HuH-7 (cell line): ENCODE results near the gene ALAD.
"Not testable (repeated sequence)": the region's sequence is repeated elsewhere in the genome, so short reads cannot be mapped to it uniquely, and the experiment has no call there.

Experiments used
- DNase-seq: peaks from one replicate; pipeline ENCODE4 v3.0.0; 2011; ENCODE audit warnings: low spot score

ALAD gene

GRCh38 chr9:113373256-113373655, 27.8 kb downstream of the ALAD start:
- no peak for DNase-seq

DNA sequence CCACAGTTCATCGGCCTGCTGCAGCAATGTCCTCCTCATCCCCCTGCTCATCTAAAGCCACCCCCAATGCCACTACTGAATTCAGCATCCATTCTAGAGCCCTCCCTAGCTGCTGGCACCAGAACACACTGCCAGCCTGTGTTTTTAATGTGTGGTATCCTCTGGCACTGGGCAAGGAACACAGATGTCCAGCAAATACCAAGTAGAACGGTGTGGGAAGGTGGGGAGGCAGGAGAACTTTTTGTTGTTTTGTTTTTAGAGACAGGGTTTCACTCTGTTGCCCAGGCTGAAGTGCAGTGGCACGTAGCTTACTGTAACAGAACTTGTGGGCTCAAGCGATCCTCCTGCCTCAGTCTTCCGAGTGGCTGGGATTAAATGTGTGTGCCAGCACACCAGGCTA, 29.0 kb downstream of the ALAD start:
- DNase-seq: no peak

DNA sequence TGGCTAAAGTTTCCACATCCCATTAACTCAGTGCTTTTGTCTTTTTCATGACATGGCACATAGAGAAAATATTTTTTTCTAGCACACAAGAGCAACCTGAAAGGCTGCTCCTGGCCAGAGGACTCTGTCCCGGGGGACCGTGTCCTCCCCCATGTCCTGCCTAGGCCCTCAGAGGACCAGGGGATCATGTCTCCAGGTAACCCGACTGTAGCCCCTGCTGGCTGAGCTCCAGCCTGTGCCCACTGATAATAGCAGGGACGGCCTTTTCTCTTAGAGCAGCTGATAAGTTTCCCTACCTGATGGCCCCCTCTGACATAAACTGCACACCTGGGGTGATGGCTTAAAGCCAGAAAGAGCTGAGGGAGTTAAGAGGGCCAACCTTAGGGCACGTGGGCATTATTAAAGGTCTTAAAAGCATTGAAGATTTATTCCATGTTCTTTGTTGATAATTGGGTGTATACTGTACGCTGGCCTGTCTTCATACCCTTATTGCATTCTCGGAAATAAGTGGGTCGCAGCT, 30.2 kb downstream of the ALAD start:
- no peak for DNase-seq

- no peak for DNase-seq
Observed at GRCh38 chr9:113369855-113370140, 31.3 kb downstream of the ALAD start.

DNA sequence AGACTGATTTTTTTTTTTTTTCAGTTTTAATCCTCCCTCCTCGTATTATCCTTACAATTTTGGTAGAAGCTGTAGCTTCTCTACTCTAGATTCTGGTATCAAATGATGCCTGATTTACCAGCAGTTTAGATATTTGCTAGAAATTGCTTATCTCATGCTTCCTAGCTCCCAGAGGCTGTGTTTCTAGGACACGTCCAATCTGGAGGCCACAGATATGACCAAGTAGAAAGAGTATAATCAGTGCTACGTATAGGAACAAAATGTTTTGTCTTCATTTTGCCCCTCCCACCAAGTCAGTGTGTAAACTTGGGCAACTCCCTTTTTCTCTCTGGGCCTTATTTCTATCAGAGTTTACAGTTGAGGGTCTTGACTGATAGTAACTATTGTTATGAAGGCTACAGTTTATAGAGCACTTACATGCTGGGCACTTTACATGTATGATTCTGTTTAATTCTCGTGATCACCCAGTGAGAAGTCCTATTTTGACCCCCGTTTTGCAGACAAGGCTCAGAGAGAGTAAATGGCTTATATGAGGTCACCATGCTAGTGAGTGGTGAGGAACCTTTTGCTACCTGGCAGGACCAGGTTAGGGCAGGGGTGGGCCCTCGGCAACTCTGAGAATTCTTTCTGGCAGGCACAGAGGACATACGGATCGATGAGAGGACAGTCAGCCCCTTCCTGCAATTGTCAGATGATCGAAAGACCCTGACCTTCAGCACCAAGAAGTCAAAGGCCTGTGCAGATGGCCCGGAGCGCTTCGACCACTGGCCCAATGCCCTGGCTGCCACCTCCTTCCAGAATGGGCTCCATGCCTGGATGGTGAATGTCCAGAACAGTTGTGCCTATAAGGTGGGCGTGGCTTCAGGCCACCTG, 31.9 kb downstream of the ALAD start:
- DNase-seq: no peak

DNA sequence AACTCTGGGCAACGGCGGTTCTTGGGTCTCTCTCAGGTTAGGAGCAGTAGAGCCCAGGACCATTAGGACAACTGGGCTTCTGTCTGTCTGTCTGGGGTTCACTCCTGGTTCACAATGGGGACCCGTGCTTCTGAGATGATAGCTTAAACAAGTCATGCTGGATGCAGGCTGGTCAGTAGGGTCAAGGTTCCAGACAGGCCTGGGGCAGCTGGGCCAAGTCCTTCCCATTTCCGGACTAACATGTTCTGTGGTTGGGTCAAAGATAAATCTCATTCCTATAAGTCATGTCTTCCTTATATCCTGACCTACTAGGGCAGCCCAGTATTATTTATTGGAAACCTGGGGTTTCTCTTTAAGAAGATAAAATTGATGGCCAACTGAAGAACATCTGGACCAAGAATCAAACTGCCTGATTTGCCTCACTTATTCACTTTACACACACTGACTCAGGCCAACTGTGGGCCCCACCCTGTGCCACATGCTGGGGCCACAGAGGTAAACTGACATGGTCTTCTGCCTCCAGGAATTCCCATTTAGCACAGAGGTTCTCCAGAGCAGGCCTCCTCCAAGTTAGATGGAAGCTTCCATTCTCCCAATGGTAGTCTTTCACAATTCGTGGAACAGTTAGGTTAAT, 32.6 kb downstream of the ALAD start:
- DNase-seq: no peak

- not testable (repeated sequence) for DNase-seq
Observed at GRCh38 chr9:113365652-113366051, 35.4 kb downstream of the ALAD start.

- no peak for DNase-seq
Observed at GRCh38 chr9:113364951-113365350, 36.1 kb downstream of the ALAD start.

- no peak for DNase-seq
Observed at GRCh38 chr9:113363336-113363735, 37.7 kb downstream of the ALAD start.

- DNase-seq: no peak
Observed at GRCh38 chr9:113361304-113362018, 39.6 kb downstream of the ALAD start.

DNA sequence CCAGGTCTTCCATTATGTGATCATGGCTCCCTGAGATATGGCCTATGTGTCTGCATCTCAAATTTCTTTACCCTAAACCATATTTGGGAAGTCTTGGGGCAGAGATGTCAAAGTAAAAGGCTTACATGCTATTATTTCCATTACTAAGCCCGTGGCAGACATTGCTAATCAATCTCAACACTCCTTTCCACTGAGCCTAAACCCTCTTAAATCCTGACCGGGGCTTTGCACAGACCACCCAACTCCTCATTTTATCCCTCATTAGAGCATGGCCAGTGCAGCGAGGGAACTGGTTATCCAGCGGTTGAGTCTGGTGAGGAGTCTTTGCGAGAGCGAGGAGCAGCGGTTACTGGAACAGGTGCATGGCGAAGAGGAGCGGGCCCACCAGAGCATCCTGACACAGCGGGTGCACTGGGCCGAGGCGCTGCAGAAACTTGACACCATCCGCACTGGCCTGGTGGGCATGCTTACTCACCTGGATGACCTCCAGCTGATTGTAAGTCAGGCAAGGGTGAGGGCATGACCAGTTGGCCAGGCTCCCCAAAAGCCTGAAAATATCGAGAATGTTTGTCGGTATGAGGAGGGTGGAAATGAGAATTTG, 40.7 kb downstream of the ALAD start:
- no peak for DNase-seq

- DNase-seq: no peak
Observed at GRCh38 chr9:113359385-113359784, 41.7 kb downstream of the ALAD start.

DNA sequence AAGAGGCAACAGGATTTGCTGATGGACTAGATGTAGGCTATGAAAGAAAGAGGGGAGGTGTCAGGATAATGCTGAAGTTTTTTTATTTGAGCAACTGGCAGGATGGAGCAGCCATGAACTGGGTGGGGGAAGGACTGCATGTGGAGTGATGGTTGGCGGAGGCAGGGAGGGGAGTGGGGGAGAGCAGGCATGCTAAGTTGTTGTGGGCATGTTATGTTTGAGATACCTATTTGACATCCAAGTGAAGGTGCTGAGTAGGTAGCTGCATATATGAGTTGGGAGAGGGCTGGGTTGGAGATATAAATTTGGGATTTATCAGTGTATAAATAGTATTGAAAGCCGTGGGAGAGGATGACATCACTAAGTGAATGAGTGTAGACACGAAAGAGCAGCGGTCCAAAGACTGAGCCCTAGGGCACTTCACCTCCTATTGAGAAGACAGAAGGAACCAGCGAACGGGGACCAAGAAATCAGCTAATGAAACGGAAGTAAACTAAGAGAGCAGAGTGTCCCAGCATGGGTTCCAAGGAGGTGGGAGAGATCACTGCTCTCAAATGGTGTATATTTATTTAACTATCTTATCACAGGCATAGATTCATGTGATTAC, 44.3 kb downstream of the ALAD start:
- DNase-seq: no peak

DNA sequence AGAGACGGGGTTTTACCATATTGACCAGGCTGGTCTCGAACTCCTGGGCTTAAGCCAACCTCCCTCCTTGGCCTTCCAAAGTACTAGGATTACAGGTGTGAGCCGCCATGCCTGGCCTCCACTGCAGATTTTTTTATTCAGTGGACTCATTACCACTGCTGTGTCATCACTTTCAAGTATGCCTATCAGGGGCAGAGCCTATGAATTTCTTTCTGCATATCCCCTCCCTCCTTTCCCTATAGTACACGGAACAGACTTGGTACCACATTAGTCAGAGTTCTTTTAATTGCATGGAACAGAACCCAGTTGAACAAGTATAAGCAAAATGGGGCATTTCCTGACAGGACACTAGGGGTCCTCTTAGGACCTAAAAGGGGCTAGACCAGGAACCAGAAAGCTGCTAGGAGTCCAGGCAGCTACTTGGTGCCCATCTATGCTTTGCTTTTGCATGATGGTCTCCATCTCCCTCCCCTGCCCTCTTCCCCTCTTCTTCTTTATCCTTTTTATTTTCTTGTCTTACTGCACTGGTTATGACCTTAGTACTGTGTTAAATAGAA, 46.0 kb downstream of the ALAD start:
- DNase-seq: peak; percentile 48

DNA sequence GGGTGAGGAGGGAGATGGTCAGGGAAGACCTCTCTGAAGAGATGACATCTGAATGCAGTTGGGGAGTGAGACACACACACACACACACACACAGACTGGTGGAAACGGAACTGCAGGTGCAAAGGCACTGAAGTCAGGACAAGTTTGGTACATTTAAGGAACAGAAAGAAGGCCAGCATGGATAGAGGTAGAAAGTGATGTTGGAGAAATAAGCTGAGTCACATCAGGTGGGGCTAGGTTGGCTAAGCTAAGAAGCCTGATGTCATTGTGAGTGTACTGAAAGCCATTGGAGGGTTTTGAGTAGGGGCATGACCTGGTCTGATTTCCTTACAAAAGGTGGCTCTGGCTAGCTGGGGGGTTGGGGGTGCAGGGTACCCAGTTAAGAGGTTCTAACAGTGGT, 48.7 kb downstream of the ALAD start:
- no peak for DNase-seq

DNA sequence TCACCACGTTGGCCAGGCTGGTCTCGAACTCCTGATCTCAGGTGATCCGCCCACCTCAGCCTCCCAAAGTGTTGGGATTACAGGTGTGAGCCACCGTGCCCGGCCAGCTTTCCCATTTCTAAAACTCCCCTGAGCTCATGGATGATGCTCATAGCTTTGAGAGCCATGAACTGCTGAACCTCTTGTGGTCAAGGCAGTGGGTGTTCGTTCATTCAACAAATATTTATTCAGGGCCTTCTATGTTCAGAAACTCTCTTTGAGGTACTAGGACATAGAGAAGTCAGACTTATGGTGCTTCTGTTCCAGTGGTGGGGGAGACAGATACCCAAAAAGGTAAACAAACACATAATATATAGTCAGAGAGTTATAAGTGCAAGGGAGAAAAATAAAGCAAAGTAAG, 49.1 kb downstream of the ALAD start:
- DNase-seq: no peak

DNA sequence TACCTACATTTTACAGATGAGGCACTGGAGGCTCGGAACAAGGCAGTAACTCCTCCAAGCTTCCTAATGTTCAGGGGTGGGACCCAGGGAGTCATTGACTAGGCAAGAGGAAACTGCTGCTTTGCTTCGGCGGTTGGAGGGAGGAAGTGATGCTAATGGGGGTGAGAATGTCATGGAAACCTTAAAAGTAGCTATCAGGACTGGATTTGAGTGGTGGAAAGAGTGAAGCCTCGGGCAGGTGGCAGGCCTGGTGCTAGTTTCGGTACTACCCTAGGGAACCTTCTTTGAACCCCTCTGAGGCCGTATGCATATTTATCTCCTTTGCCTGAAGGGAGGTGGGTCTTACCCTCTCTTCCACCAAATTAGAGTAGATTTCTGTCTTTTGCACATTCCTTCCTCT, 50.1 kb downstream of the ALAD start:
- DNase-seq: no peak

DNA sequence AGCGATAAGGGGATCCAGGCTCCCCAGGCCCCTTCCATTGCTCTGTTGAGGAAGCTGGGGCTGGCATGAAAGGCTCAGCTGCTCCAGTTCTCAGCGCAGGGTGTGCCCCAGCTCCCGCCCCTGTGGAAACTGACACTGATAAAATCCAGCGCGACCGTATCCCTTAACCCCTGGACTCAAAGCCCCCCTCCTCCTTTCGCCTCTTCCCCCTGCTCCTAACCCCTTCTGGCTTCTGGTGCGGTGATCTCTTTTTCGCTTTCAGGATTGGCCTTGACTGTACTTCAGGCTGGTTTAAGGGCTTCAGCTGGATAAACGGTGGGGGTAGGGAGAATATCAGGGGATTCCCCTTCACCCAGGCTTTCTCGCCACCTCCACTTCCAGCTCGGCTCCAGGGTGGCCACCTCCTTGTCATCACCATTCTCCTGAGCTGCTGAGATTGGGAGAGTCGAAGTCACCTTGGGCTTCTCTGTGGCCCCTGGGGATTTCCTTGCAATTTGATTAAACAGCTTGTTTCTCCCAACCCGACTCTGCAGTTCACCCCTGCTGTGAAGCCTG, 50.9 kb downstream of the ALAD start:
- no peak for DNase-seq

- peak; percentile 50 for DNase-seq
Observed at GRCh38 chr9:113349445-113350094, 51.5 kb downstream of the ALAD start, which contains the start of gene BSPRY. TSS of gene BSPRY (plus strand) at chr9:113349541. CDS start at chr9:113349580, 39 bp downstream.

DNA sequence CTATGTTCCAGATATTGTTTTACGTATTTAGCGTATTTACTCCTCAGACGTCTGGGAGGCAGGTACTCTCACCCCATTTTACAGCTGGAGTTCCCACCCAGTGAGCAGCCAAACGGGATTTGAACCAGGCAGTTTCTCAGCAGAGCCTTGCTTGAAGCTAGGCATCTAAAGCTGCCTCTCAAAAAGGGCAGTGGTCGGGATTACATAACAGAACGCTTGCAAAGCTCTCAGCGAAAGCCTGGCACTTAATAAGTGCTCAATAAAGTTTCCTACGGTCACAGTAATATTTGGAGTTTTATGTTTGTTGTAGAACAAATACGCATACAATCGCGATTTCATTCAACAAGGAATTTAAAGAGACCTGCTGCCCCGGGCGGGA, 52.0 kb downstream of the ALAD start:
- no peak for DNase-seq

DNA sequence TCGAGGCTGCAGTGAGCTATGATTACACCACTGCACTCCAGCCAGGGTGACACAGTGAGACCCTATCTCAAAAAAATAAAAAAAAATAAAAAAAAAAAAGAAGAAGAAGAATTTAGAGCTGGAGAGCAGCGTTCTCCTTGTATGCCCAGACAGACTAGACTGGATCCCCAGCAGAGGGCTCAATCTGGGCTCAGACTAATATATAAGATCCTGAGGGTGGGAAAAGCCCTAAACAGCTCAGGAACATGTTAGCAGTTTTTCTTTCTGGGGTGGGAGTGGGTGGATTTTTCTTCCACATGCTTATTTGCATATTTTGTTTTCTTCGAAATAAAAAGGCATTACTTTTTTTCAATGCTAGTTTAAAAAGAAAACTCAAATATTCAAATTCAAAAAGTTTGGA, 52.6 kb downstream of the ALAD start:
- DNase-seq: no peak
